Fibroblast of the aortic adventitia (primary cell): Measurements from ENCODE around the gene LIFR. TPM values are rescaled to one million over a fixed set of nuclear protein-coding genes. Genes with fewer than 3 reads are reported as not detected.

Experiments
- DNase-seq: peaks from one replicate; pipeline ENCODE4 v3.0.0-alpha.2; 2010; ENCODE audit warnings: low read depth
- H3K4me3 ChIP-seq: 2 replicates; pipeline ENCODE4 v1.5.1; 2011; ENCODE audit warnings: low read depth, mild to moderate bottlenecking, control low read depth, low read length, moderate library complexity
- CTCF ChIP-seq: IDR thresholded peaks from 2 replicates; pipeline ENCODE4 v1.5.1; 2011; ENCODE audit warnings: mild to moderate bottlenecking, low read length, control low read depth, inconsistent platforms; ENCODE audit not compliant: insufficient read depth
- total RNA-seq: library from RNA; depleted of rRNA; stranded (reverse); fragments of >200 nt; gene quantifications from 2 replicates; pipeline ENCODE4 v1.2.3, GENCODE V29; 2012; ENCODE audit warnings: low replicate concordance

Gene LIFR
- total RNA-seq, 1 donor, result 45.0 TPM

- DNase-seq, result no peak
- TF ChIP-seq CTCF, result no peak
- H3K4me3 ChIP-seq, result no peak overlapping the region
These were observed 27.1 kb upstream of the LIFR start for GRCh38 chr5:38583500-38583899.

GRCh38 chr5:38582975-38583319, 26.5 kb upstream of the LIFR start:
- no peak for DNase-seq
- no peak overlapping the region for H3K4me3 ChIP-seq
- TF ChIP-seq CTCF, result no peak

- no peak overlapping the region for H3K4me3 ChIP-seq
- TF ChIP-seq CTCF, result no peak
- DNase-seq, result no peak
These were observed 26.0 kb upstream of the LIFR start for GRCh38 chr5:38582293-38582974.

- no peak overlapping the region for H3K4me3 ChIP-seq
- DNase-seq, result no peak
- no peak for TF ChIP-seq CTCF
These were observed 25.2 kb upstream of the LIFR start for GRCh38 chr5:38581597-38581996.

GRCh38 chr5:38579105-38579504, 22.7 kb upstream of the LIFR start:
- TF ChIP-seq CTCF, result no peak
- no peak overlapping the region for H3K4me3 ChIP-seq
- DNase-seq, result no peak

- no peak for DNase-seq
- no peak overlapping the region for H3K4me3 ChIP-seq
- no peak for TF ChIP-seq CTCF
These were observed 20.7 kb upstream of the LIFR start for GRCh38 chr5:38576961-38577684.
